T-helper 17 cell (primary cell): ENCODE data around the gene ZNF629. TPM values are rescaled to one million over a fixed set of nuclear protein-coding genes. Genes with fewer than 3 reads are reported as not detected.

Experiments
- total RNA-seq, 4 donors: library from RNA in 2 of 4; stranded (reverse) in 2 of 4; gene quantifications; one replicate each; pipeline ENCODE4 v1.2.3 and lab custom pipeline; 2022 to 2026

ZNF629 gene
- total RNA-seq, 2 donors from 2014 or later: 1.4 to 1.5 TPM

Other genes with a start within 250 kb of the ZNF629 start
- gene ZNF764, start 228.8 kb downstream of the ZNF629 start, total RNA-seq: 10 to 100 TPM; 19.5 to 21.4 TPM
- 10 to 100 TPM; 11.4 to 14.0 TPM for gene ZNF688, start 215.5 kb downstream of the ZNF629 start, total RNA-seq
- 10 to 100 TPM in 1 of 2 donors, 1 to 10 TPM in 1; 8.5 to 11.7 TPM for gene ZNF785, start 201.5 kb downstream of the ZNF629 start, total RNA-seq
- 10 to 100 TPM in 1 of 2 donors, 1 to 10 TPM in 1; 8.3 to 14.4 TPM for gene ZNF689, start 176.8 kb downstream of the ZNF629 start, total RNA-seq
- gene PRR14, start 136.2 kb downstream of the ZNF629 start, total RNA-seq: 10 to 100 TPM; 74.1 to 89.1 TPM
- gene FBRS, start 128.8 kb downstream of the ZNF629 start, total RNA-seq: 100 to 1,000 TPM; 217 to 246 TPM
- 10 to 100 TPM; 86.9 to 90.5 TPM for gene SRCAP, start 88.0 kb downstream of the ZNF629 start, total RNA-seq
- gene PHKG2, start 38.8 kb downstream of the ZNF629 start, total RNA-seq: 10 to 100 TPM; 31.6 to 38.1 TPM
- 1 to 10 TPM; 1.1 to 2.0 TPM for gene CFAP119, start 25.1 kb downstream of the ZNF629 start, total RNA-seq
- 10 to 100 TPM; 57.8 to 64.5 TPM for gene RNF40, start 24.9 kb downstream of the ZNF629 start, total RNA-seq
- 10 to 100 TPM; 22.5 to 22.8 TPM for gene BCL7C, start 106.9 kb upstream of the ZNF629 start, total RNA-seq
- gene CTF1, start 109.4 kb upstream of the ZNF629 start, total RNA-seq: under 1 TPM in 1 of 2 donors, not detected in 1; 0.26 TPM
- 10 to 100 TPM; 12.6 to 13.2 TPM for gene FBXL19, start 136.4 kb upstream of the ZNF629 start, total RNA-seq
- 1 to 10 TPM; 6.4 to 7.5 TPM for gene ORAI3, start 161.9 kb upstream of the ZNF629 start, total RNA-seq
- 10 to 100 TPM; 31.3 to 45.5 TPM for gene SETD1A, start 170.5 kb upstream of the ZNF629 start, total RNA-seq
- under 1 TPM; 0.21 to 0.60 TPM for gene HSD3B7, start 198.0 kb upstream of the ZNF629 start, total RNA-seq
- under 1 TPM; 0.27 to 0.47 TPM for gene STX1B, start 223.4 kb upstream of the ZNF629 start, total RNA-seq
- 10 to 100 TPM; 72.0 to 72.1 TPM for gene STX4, start 246.4 kb upstream of the ZNF629 start, total RNA-seq